ENCODE results near the gene GARRE1.
"Not testable (repeated sequence)": the region's sequence is repeated elsewhere in the genome, so short reads cannot be mapped to it uniquely, and the experiment has no call there.

Gene GARRE1

GRCh38 chr19:34254046-34254697 is at the start of gene GARRE1:
Gene GARRE1, plus strand, starts transcription at chr19:34254554. Its CDS starts 45,920 bp downstream, at chr19:34300474.
- peak; percentile 77 for DNase-seq

GRCh38 chr19:34205324-34205723 is 49.0 kb upstream of the GARRE1 start:
- not testable (repeated sequence) for DNase-seq

- no peak for DNase-seq
Observed at GRCh38 chr19:34208291-34208884, 46.0 kb upstream of the GARRE1 start.

GRCh38 chr19:34209726-34210125 is 44.6 kb upstream of the GARRE1 start:
- no peak for DNase-seq

GRCh38 chr19:34213283-34213682 is 41.1 kb upstream of the GARRE1 start:
- no peak for DNase-seq

- DNase-seq = no peak
Observed at GRCh38 chr19:34214040-34214439, 40.3 kb upstream of the GARRE1 start.

GRCh38 chr19:34215006-34215665 is 39.2 kb upstream of the GARRE1 start:
- DNase-seq = no peak

GRCh38 chr19:34215666-34216038 is 38.7 kb upstream of the GARRE1 start:
- DNase-seq = no peak

- DNase-seq = not testable (repeated sequence)
Observed at GRCh38 chr19:34216745-34217219, 37.6 kb upstream of the GARRE1 start.

- DNase-seq = peak; percentile 83
Observed at GRCh38 chr19:34217952-34218817, 36.2 kb upstream of the GARRE1 start.

- no peak for DNase-seq
Observed at GRCh38 chr19:34218818-34219164, 35.6 kb upstream of the GARRE1 start.

- DNase-seq = peak; percentile 53
Observed at GRCh38 chr19:34220472-34221063, 33.8 kb upstream of the GARRE1 start.

- no peak for DNase-seq
Observed at GRCh38 chr19:34222386-34222785, 32.0 kb upstream of the GARRE1 start.

- peak; percentile 48 for DNase-seq
Observed at GRCh38 chr19:34224996-34225658, 29.2 kb upstream of the GARRE1 start.

- no peak for DNase-seq
Observed at GRCh38 chr19:34225659-34226015, 28.7 kb upstream of the GARRE1 start.

- DNase-seq = peak; percentile 15
Observed at GRCh38 chr19:34226036-34226435, 28.3 kb upstream of the GARRE1 start.

- no peak for DNase-seq
Observed at GRCh38 chr19:34228347-34228746, 26.0 kb upstream of the GARRE1 start.

- DNase-seq = no peak
Observed at GRCh38 chr19:34228762-34229161, 25.6 kb upstream of the GARRE1 start.

- no peak for DNase-seq
Observed at GRCh38 chr19:34229721-34230120, 24.6 kb upstream of the GARRE1 start.

- no peak for DNase-seq
Observed at GRCh38 chr19:34230820-34231219, 23.5 kb upstream of the GARRE1 start.

GRCh38 chr19:34231439-34231838 is 22.9 kb upstream of the GARRE1 start:
- DNase-seq = no peak
